IMR-90 (cell line): ENCODE data around the gene RAB14. TPM values are rescaled to one million over a fixed set of nuclear protein-coding genes. Genes with fewer than 3 reads are reported as not detected.

Experiments used
- ATAC-seq: fragments of 200-7000 bp; cut with Tn5 transposase; 2 replicates; pipeline ENCODE4 v1.9.1; 2020; ENCODE audit warnings: low read depth, mild to moderate bottlenecking, moderate library complexity
- BruUV-seq: library from RNA; stranded (reverse); fragments of 400-500 nt; replicated peaks from 2 replicates; lab custom pipeline; 2021; lab: Mats Ljungman, UMichigan
- CTCF ChIA-PET: fragments of 300-600 bp; formaldehyde crosslinking; extraction: SDS; loops from one replicate; lab custom pipeline; 2021; ENCODE audit warnings: antibody characterized with exemption; lab: Yijun Ruan, JAX
- POLR2A ChIA-PET: fragments of 300-600 bp; sonication (Branson Sonifier 250); formaldehyde crosslinking; loops from one replicate; lab custom pipeline; 2022; ENCODE audit warnings: antibody characterized with exemption; ENCODE audit not compliant: unreplicated experiment; lab: Charles Lee
- DNase-seq: peaks from one replicate; pipeline ENCODE4 v3.0.0; 2013
- H2AFZ ChIP-seq: replicated peaks from 2 replicates; pipeline ENCODE3; 2013; ENCODE audit warnings: low read length, mild to moderate bottlenecking; ENCODE audit not compliant: poor library complexity
- H2AK5ac ChIP-seq: 2 replicates; pipeline ENCODE4 v1.6.1; 2013; ENCODE audit warnings: low read depth, low read length, inconsistent platforms
- H2AK9ac ChIP-seq: replicated peaks from 2 replicates; pipeline ENCODE3; 2013; ENCODE audit warnings: mild to moderate bottlenecking, low read depth, low read length, moderate library complexity; ENCODE audit not compliant: poor library complexity
- H2BK120ac ChIP-seq: 2 replicates; pipeline ENCODE4 v1.6.1; 2013; ENCODE audit warnings: low read depth, low read length, inconsistent platforms
- H2BK15ac ChIP-seq: 3 replicates; pipeline ENCODE4 v1.6.1; 2013; ENCODE audit warnings: low read depth, low read length, inconsistent platforms
- H2BK20ac ChIP-seq: 2 replicates; pipeline ENCODE4 v1.6.1; 2013; ENCODE audit warnings: low read depth, mild to moderate bottlenecking, inconsistent platforms, low read length, moderate library complexity
- H2BK5ac ChIP-seq: 2 replicates; pipeline ENCODE4 v1.6.1; 2013; ENCODE audit warnings: mild to moderate bottlenecking, low read depth, low read length, inconsistent platforms; ENCODE audit not compliant: poor library complexity, severe bottlenecking
- H3K14ac ChIP-seq: replicated peaks from 2 replicates; pipeline ENCODE4 v1.6.1; 2013; ENCODE audit warnings: low read depth, low read length, inconsistent platforms
- H3K18ac ChIP-seq: 2 replicates; pipeline ENCODE4 v1.6.1; 2013; ENCODE audit warnings: low read depth, low read length, control low read depth
- H3K23ac ChIP-seq: 2 replicates; pipeline ENCODE4 v1.6.1; 2013; ENCODE audit warnings: low read depth, low read length, inconsistent platforms
- H3K27ac ChIP-seq: 2 replicates; pipeline ENCODE4 v1.5.1; 2013; ENCODE audit warnings: mild to moderate bottlenecking, control low read depth, low read length; ENCODE audit not compliant: insufficient read depth
- H3K27me3 ChIP-seq: 2 replicates; pipeline ENCODE4 v1.6.1; 2013; ENCODE audit warnings: low read length; ENCODE audit not compliant: control insufficient read depth, insufficient read depth
- H3K36me3 ChIP-seq: 2 replicates; pipeline ENCODE4 v1.6.1; 2013; ENCODE audit warnings: low read length, mixed read lengths; ENCODE audit not compliant: control insufficient read depth, insufficient read depth
- H3K4ac ChIP-seq: 2 replicates; pipeline ENCODE4 v1.6.1; 2013; ENCODE audit warnings: low read depth, low read length, inconsistent platforms
- H3K4me1 ChIP-seq: 2 replicates; pipeline ENCODE4 v1.6.1; 2013; ENCODE audit warnings: low read length, mixed read lengths; ENCODE audit not compliant: control insufficient read depth, insufficient read depth
- H3K4me2 ChIP-seq: 2 replicates; pipeline ENCODE4 v1.6.1; 2013; ENCODE audit warnings: low read depth, mild to moderate bottlenecking, control low read depth, low read length, moderate library complexity
- H3K4me3 ChIP-seq: 2 replicates; pipeline ENCODE4 v1.5.1; 2013; ENCODE audit warnings: low read depth, mild to moderate bottlenecking, control low read depth, low read length, moderate library complexity; ENCODE audit not compliant: insufficient read depth
- H3K56ac ChIP-seq: 2 replicates; pipeline ENCODE4 v1.6.1; 2013; ENCODE audit warnings: low read length, inconsistent platforms; ENCODE audit not compliant: insufficient read depth; ENCODE audit errors: extremely low read depth
- H3K79me1 ChIP-seq, 2 experiments: 2 replicates each; pipeline ENCODE4 v1.6.1; 2013; ENCODE audit warnings: low read length in 2 of 2, inconsistent platforms in 1 of 2, low read depth in 1 of 2
- H3K9ac ChIP-seq: 2 replicates; pipeline ENCODE4 v1.6.1; 2013; ENCODE audit warnings: low read depth, low read length, control low read depth
- H3K9me1 ChIP-seq: 2 replicates; pipeline ENCODE4 v1.6.1; 2013; ENCODE audit warnings: low read length, inconsistent platforms; ENCODE audit not compliant: insufficient read depth
- H3K9me3 ChIP-seq: 2 replicates; pipeline ENCODE4 v1.6.1; 2013; ENCODE audit warnings: low read length; ENCODE audit not compliant: control insufficient read depth, insufficient read depth
- H4K20me1 ChIP-seq: 2 replicates; pipeline ENCODE4 v1.6.1; 2013; ENCODE audit warnings: low read length, inconsistent platforms; ENCODE audit not compliant: insufficient read depth
- H4K5ac ChIP-seq: 2 replicates; pipeline ENCODE4 v1.6.1; 2013; ENCODE audit warnings: mild to moderate bottlenecking, low read depth, low read length, control low read depth
- H4K8ac ChIP-seq, 2 experiments: 2 replicates each; pipeline ENCODE4 v1.6.1; 2013; ENCODE audit warnings: low read depth in 2 of 2, low read length in 2 of 2, control low read depth in 1 of 2, inconsistent platforms in 1 of 2
- H4K91ac ChIP-seq: 2 replicates; pipeline ENCODE4 v1.6.1; 2013; ENCODE audit warnings: low read depth, low read length, inconsistent platforms; ENCODE audit not compliant: insufficient read depth
- CHD1 ChIP-seq: IDR thresholded peaks from 2 replicates; pipeline ENCODE4 v1.6.1; 2012; ENCODE audit warnings: low read depth, low read length, improper control_type of control experiment
- ELK1 ChIP-seq: fragments of 150-350 bp; IDR thresholded peaks from 2 replicates; pipeline ENCODE4 v1.6.1; 2016; ENCODE audit warnings: low read depth, mild to moderate bottlenecking, low read length, moderate library complexity, borderline replicate concordance
- FOS ChIP-seq: fragments of 150-350 bp; IDR thresholded peaks from 2 replicates; pipeline ENCODE4 v1.6.1; 2016; ENCODE audit warnings: low read depth, low read length
- MXI1 ChIP-seq: IDR thresholded peaks from 2 replicates; pipeline ENCODE4 v1.6.1; 2012; ENCODE audit warnings: low read depth, mild to moderate bottlenecking, low read length, moderate library complexity, borderline replicate concordance
- RCOR1 ChIP-seq: IDR thresholded peaks from 2 replicates; pipeline ENCODE4 v1.6.1; 2012; ENCODE audit warnings: mild to moderate bottlenecking, low read length, improper control_type of control experiment; ENCODE audit not compliant: insufficient replicate concordance
- WGBS, 2 experiments: methylation state at CpG; one replicate each; pipeline versions ENCODE4 v1.1.5 to v1.1.7; 2013; ENCODE audit warnings: missing lambda C conversion rate in 2 of 2; ENCODE audit not compliant: insufficient read length in 1 of 2; ENCODE audit errors: extremely low coverage in 2 of 2; 5-methylcytosine and 5-hydroxymethylcytosine counted together
- dilution Hi-C: fragments of 300-500 bp; cut with HindIII; formaldehyde crosslinking; loops from one replicate; pipeline ENCODE4 v1.14.3; 2018; ENCODE audit warnings: low sequenced_read_pairs; ENCODE audit not compliant: unreplicated experiment
- in situ Hi-C: fragments of 300-500 bp; cut with MboI; formaldehyde crosslinking; loops from 3 replicates; pipeline ENCODE4 v1.14.3; 2019; ENCODE audit warnings: low sequenced_read_pairs, inconsistent platforms, mixed read lengths
- intact Hi-C: fragments of 100-400 bp; cut with micrococcal nuclease; formaldehyde crosslinking; loops from 2 replicates; pipeline ENCODE4 v1.10.0; 2022
- polyA plus RNA-seq, 3 experiments: library from polyadenylated mRNA; depleted of rRNA; stranded (reverse); fragments of >200 nt; gene quantifications; 2 replicates each; pipeline ENCODE4 v1.2.3, GENCODE V29; 2012; ENCODE audit warnings: low replicate concordance in 1 of 3
- total RNA-seq: library from RNA; depleted of rRNA; stranded (reverse); fragments of >200 nt; gene quantifications from 2 replicates; pipeline ENCODE4 v1.2.3, GENCODE V29; 2012
- TF ChIP-seq, protein P1 (sequence below): conservative IDR thresholded peaks from 2 replicates; pipeline ENCODE4 v1.5.1; 2012; ENCODE audit warnings: mild to moderate bottlenecking, low read depth, low read length, improper control_type of control experiment

The RAB14 gene
- total and polyA plus RNA-seq, 2 of the 4 experiments (the other 2 are of a cell fraction): 20.1 to 29.3 TPM

GRCh38 chr9:121154782-121155181, 46.9 kb downstream of the RAB14 start:
- peaks cover 5% of the 10 kb centered on the region; the same call in 1 of the 2 replicates for H3K36me3 ChIP-seq
- H3K56ac ChIP-seq: no peak overlapping the region
- no peak overlapping the region for H3K4ac ChIP-seq
- H2BK120ac ChIP-seq: no peak overlapping the region
- H2AK5ac ChIP-seq: no peak overlapping the region
- ATAC-seq (no peak), DNase-seq (peak; percentile 34)
- intact Hi-C loops: no loop called here
- H3K14ac ChIP-seq: no peak overlapping the region
- no peak overlapping the region for H2AK9ac ChIP-seq
- H3K27ac ChIP-seq: no peak overlapping the region
- no peak overlapping the region for H4K8ac ChIP-seq
- H3K23ac ChIP-seq: no peak overlapping the region
- no peak for TF ChIP-seq CHD1
- TF ChIP-seq FOS: no peak
- TF ChIP-seq MXI1: no peak
- TF ChIP-seq, protein P1, sequence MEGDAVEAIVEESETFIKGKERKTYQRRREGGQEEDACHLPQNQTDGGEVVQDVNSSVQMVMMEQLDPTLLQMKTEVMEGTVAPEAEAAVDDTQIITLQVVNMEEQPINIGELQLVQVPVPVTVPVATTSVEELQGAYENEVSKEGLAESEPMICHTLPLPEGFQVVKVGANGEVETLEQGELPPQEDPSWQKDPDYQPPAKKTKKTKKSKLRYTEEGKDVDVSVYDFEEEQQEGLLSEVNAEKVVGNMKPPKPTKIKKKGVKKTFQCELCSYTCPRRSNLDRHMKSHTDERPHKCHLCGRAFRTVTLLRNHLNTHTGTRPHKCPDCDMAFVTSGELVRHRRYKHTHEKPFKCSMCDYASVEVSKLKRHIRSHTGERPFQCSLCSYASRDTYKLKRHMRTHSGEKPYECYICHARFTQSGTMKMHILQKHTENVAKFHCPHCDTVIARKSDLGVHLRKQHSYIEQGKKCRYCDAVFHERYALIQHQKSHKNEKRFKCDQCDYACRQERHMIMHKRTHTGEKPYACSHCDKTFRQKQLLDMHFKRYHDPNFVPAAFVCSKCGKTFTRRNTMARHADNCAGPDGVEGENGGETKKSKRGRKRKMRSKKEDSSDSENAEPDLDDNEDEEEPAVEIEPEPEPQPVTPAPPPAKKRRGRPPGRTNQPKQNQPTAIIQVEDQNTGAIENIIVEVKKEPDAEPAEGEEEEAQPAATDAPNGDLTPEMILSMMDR: no peak
- TF ChIP-seq RCOR1: no peak
- no peak for TF ChIP-seq ELK1
- H2BK5ac ChIP-seq: no peak overlapping the region
- H3K4me3 ChIP-seq: no peak overlapping the region
- no peak overlapping the region for H4K91ac ChIP-seq
- H3K18ac ChIP-seq: no peak overlapping the region
- H2BK20ac ChIP-seq: no peak overlapping the region
- H3K9ac ChIP-seq: no peak overlapping the region
- no peaks in the 10 kb centered on the region; the same call in 1 of the 2 replicates for H3K9me1 ChIP-seq
- H3K79me1 ChIP-seq: no peaks in the 10 kb centered on the region
- no peaks in the 10 kb centered on the region; the same call in 1 of the 2 replicates for H4K20me1 ChIP-seq
- no peaks in the 10 kb centered on the region; the same call in 1 of the 2 replicates for H3K4me1 ChIP-seq
- BruUV-seq: no TSS peak
- H2AFZ ChIP-seq: no peak overlapping the region
- H3K27me3 ChIP-seq: no peaks in the 10 kb centered on the region
- no CpG with 5 or more reads among the region's 6 CpGs for WGBS, 2 experiments
- CTCF ChIA-PET: no interaction called here
- H2BK15ac ChIP-seq: no peak overlapping the region
- H3K9me3 ChIP-seq: no peaks in the 10 kb centered on the region
- H3K4me2 ChIP-seq: no peak overlapping the region
- dilution Hi-C loops: no loop called here
- in situ Hi-C loops: no loop called here
- POLR2A ChIA-PET: no interaction called here
- no peak overlapping the region for H4K5ac ChIP-seq
